ENCODE results near the gene NHERF1.

DNA sequence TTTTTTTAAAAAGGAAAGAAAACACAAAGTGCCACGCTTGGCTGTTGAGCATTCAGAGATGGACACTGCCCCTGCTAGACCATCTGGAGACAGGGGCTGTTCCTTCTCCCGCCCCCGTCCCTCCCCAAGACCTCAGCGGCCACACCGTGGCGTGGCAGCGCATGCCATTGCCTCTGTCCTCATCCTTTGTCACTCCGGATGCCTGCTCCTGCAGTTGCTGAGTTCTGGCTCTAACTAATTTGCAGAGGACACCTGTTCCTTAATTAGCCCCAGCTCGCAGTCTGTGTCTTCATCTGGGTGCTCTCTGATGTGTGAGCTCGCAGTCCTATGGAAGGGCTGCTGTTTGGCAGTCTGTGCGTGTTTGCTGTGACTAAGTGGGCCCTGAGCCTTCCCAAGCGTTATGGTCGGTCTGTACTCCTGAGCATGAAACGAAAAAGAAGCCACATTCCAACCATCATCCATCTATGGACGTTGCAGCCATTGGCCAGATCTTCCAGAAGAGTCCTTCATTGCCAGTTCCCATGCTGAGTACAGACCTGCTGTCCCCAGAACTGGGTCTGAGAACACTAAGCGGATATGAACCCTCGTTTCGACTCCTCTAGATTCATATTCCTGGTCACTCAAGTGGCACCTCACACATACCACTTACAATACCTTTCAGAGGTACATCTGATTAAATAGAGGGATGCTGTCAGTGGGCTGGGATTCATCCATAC is 68.6 kb downstream of the NHERF1 start:
- no peak for TF ChIP-seq EZH2 (IDR thresholded peaks at IDR 0.05; ENCODE audit: borderline replicate concordance, low read length)
- TF ChIP-seq, protein P1, sequence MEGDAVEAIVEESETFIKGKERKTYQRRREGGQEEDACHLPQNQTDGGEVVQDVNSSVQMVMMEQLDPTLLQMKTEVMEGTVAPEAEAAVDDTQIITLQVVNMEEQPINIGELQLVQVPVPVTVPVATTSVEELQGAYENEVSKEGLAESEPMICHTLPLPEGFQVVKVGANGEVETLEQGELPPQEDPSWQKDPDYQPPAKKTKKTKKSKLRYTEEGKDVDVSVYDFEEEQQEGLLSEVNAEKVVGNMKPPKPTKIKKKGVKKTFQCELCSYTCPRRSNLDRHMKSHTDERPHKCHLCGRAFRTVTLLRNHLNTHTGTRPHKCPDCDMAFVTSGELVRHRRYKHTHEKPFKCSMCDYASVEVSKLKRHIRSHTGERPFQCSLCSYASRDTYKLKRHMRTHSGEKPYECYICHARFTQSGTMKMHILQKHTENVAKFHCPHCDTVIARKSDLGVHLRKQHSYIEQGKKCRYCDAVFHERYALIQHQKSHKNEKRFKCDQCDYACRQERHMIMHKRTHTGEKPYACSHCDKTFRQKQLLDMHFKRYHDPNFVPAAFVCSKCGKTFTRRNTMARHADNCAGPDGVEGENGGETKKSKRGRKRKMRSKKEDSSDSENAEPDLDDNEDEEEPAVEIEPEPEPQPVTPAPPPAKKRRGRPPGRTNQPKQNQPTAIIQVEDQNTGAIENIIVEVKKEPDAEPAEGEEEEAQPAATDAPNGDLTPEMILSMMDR (IDR thresholded peaks at IDR 0.05; ENCODE audit: low read length) = no peak

Measured in OCI-LY1 (cell line).